NCI-H69 (cell line): ENCODE results near the gene ELAPOR2.
"Not testable (repeated sequence)": the region's sequence is repeated elsewhere in the genome, so short reads cannot be mapped to it uniquely, and the experiment has no call there.

Experiments
- DNase-seq: peaks from one replicate; lab custom pipeline; 2025; lab: John Stamatoyannopoulos, UW

The ELAPOR2 gene

DNA sequence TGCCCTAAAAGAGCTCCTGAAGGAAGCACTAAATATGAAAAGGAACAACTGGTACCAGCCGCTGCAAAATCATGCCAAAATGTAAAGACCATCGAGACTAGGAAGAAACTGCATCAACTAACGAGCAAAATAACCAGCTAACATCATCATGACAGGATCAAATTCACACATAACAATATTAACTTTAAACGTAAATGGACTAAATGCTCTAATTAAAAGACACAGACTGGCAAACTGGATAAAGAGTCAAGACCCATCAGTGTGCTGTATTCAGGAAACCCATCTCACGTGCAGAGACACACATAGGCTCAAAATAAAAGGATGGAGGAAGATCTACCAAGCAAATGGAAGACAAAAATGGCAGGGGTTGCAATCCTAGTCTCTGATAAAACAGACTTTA lies 17.9 kb downstream of the ELAPOR2 start:
- not testable (repeated sequence) for DNase-seq

DNA sequence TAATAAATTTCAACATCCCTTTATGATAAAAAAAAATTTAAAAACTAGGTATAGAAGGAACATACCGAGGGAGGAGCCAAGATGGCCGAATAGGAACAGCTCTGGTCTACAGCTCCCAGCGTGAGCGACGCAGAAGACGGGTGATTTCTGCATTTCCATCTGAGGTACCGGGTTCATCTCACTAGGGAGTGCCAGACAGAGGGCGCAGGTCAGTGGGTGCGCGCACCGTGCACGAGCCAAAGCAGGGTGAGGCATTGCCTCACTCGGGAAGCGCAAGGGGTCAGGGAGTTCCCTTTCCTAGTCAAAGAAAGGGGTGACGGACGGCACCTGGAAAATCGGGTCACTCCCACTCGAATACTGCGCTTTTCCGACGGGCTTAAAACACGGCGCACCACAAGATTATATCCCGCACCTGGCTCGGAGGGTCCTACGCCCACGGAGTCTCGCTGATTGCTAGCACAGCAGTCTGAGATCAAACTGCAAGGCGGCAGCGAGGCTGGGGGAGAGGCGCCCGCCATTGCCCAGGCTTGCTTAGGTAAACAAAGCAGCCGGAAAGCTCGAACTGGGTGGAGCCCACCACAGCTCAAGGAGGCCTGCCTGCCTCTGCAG lies 19.7 kb downstream of the ELAPOR2 start:
- peak; percentile 67 for DNase-seq

DNA sequence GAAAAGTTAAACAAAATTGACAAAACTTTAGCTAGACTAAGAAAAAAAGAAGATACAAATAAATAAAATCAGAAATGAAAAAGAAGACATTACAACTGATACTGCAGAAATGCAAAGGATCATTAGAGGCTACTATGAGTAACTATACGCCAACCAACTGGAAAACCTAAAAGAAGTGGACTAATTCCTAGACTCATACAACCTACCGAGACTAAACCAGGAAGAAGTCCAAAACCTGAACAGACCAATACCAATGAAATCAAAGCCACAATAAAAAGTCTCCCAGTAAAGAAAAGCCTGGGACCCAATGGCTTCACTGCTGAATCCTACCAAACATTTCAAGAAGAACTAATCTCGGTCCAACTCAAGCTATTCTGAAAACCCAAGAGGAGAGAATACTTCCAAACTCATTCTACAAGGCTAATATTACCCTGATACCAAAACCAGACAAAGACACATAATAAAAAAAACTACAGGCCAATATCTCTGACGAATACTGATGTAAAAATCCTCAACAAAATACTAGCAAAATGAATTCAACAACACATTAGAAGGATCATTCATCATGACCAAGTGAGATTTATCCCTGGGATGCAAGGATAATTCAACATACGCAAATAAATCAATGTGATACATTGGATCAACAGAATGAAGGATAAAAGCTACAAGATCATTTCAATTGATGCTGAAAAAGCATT lies 20.3 kb downstream of the ELAPOR2 start:
- peak; percentile 50 for DNase-seq

DNA sequence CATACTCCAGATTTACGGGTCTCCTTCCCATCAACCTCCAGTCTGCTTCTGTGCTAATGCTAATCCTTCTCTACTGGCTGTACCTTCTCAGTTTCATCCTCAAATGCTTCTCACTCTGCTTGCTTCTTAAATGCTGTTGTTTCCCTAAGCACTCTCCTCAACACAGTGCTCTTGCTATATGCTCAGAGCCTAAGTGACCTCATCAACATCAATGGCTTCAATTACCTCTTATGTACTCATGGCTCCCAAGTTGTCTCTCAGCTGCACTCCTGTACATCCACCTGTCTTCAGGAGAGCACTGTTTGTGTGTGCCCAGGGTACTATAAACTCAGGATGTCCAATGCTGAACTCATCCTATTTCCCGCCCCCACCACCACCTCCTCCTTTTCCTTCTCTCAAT lies 22.5 kb downstream of the ELAPOR2 start:
- DNase-seq = peak; percentile 52

DNA sequence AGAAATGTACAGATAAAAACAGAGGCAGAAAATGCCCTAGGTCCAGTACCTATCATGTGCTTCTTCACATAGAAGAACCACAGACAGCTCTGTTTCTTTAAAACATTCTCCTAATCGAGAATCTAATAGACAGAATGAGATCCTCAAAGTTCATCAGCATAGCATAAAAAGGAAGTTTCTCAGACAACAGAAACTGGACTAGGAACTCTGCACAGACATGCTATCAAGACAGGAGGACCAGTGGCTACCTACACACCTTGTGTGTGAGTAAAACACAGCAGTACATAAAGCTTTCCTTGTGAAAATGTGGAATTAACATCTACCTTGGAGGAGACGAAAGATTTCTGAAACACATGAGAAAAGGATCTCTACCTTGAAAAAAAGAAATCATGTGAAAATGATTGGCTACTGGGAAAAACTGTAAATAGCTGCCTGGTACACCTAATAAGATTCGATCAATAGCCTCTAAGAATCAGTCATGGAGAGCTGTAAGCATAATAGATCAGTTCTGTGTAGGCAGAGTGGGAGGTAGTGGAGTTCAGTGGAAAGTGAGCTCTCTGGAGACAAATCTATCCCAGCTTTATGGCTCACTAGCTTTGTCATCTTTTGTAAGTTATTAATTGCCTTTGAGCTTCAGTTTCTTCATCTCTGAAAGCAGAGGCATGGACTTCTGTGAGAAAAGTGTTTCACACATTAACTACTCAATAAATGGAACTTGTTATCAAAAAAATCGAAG lies 26.7 kb downstream of the ELAPOR2 start:
- no peak for DNase-seq

DNA sequence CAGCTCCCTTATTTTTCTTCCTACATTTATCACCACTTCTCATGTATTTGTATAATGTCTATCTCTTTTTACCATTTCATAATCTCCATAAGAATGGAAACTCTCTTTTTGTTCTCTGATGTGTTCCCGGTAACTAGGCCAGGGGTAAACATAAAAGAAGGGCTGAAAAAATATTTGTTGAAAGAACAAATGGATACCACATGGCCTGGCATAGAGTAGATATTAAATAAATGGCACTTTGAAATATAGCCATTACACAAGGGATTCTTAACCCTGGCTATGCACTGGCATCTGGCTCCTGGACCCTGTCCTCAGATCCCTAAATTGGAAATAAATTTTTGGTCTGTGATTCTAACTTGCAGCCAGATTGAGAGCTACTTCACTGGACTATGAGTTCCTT lies 30.4 kb downstream of the ELAPOR2 start:
- DNase-seq = peak; percentile 20

DNA sequence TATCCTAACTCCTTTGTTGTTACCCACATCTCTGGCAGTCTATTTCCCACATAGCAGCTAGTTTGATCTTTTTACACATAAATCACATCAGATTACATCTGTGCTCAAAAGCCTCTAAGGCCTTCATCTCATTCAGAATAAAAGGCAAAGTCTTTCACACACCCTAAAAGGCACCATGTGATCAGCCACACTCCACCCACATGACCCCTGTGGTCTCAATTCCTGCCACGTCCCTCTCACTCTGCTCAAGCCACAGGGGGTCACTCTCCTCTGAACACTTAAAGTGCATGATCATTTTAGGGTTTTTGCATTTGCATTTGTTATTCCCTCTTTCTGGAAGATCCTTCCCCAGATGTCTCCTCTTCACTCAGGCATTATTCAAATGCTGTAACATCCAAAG lies 30.8 kb downstream of the ELAPOR2 start:
- peak; percentile 66 for DNase-seq

DNA sequence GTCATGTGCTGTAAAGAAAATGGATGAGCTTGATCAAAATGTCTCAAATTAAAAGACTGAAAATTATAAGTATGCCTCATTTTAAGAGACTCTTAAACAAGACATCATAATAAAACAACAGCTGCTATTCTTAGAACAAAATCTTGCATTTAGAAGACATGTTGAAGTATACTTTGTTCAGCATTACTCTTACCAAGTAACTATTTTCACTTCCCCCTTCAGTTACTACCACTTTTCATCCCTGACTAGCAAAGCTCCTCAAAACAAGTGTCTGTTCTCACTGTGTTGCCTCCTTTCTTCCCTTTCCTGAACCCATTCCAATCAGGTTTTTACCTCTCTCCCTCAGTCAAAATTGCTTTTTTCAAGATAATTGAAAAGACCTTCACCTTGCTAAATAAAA lies 31.6 kb downstream of the ELAPOR2 start:
- DNase-seq = no peak

DNA sequence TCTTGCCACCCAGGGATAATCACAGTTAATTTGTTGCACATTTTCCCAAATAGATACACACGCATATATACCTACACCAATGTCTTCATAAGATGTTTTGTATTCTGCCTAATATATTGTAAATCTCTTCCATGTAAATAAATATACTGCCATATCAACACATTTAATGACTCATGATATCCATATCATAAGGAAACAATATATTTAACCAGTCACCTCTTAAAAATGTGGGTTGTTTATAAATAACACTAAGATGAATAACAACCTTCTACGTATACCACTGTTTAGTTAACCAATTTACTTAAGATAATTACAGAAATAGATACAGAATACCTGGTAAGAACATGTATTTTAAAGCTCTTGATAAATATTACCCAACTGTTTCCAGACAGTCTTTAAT lies 38.2 kb downstream of the ELAPOR2 start:
- DNase-seq = no peak

DNA sequence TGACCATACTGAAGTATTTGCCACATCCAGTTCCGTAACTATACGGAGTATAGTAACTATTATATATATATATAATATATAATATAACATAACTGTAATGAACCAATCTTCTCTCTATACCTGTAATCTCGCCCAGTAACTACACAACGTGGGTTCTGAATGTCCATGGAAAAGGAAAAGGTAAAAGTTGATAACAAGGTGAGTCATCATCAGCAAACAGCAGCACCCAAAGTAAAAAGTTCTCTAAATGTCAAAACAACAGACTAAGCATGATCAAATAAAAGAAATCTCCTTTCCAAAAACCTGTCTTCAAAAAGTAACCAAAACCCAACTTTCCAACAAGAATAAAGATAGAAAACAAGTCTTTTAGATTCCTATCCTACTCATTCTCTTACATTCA lies 42.8 kb downstream of the ELAPOR2 start:
- DNase-seq = no peak

DNA sequence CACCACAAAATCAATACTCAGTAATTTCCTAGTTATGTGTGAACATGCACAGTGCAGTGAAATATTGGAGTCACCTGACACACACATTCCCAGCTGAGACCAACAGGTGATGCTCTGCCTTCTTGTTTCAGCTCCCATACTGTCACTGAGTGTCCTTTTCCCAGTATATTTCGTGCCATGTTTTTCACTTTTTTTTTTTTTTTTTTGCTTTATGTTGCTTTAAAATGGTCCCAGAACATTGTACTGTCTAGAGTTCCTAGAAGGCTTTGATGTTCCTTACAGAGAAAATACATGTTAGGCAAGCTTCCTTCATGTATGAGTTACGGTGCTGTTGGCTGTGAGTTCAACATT lies 45.6 kb downstream of the ELAPOR2 start:
- peak; percentile 19 for DNase-seq

DNA sequence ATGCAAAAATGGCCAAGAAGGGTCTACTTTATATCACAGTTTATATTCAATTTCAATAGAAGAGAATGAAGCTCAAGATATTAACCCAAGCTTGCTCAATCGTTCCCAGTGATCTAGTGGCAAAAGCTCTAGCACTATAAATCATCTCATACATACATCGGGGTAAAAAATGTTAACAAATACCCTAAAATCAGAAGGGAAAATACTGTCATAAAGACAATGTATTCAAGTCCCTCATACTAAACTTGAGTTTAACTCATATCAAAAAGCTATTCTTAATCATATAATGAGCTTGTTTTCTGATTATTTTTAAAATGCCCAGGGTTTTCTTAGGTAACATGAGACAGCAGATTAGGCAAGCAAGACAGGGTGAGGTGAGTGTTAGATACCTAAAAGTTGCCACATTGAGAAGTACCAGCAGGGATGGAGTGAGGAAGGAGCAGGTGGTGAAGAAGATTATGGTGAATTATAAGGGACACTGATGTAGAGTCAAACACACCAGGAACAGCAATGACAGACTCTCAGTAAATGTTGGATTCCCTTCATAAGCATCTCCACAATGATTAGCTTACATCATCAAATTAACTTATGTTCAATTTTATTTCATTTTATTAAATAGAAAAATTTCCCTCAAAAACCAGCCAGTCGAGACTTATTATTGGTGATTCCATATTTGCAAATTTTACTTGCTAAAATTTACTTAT lies 46.2 kb downstream of the ELAPOR2 start:
- DNase-seq = no peak
